Measurements from ENCODE around the gene CES4A.

The CES4A gene

GRCh38 chr16:67014634-67015312 is 26.4 kb downstream of the CES4A start:
- no peak overlapping the region for H4K91ac ChIP-seq (ENCODE audit: low read depth, low read length, poor library complexity)
- H3K9me3 ChIP-seq (replicated peaks in 1 of 2; ENCODE audit: control insufficient read depth in 2 of 2, insufficient read depth in 1 of 2, low read depth in 1 of 2, low read length in 2 of 2), result no peaks in the 10 kb centered on the region
- peaks cover 13 to 68% (median 32%) of the 10 kb centered on the region in 3 experiments for H3K27me3 ChIP-seq (ENCODE audit: control insufficient read depth in 3 of 3, insufficient read depth in 3 of 3, low read depth in 1 of 3, low read length in 3 of 3)
- no peak overlapping the region for H3K27ac ChIP-seq (replicated peaks; ENCODE audit: low read length)
- H4K8ac ChIP-seq (ENCODE audit: low read depth, low read length), result peak overlapping the region; percentile 24
- H2BK120ac ChIP-seq (ENCODE audit: low read depth, low read length), result no peak overlapping the region
- no peak overlapping the region for H2BK15ac ChIP-seq (ENCODE audit: low read length)
- H3K14ac ChIP-seq (ENCODE audit: low read length), result peak overlapping the region; percentile 75
- H3K4me1 ChIP-seq (ENCODE audit: control insufficient read depth in 2 of 2, insufficient read depth in 1 of 2, low read depth in 1 of 2, low read length in 2 of 2), result peaks cover 6 to 10% of the 10 kb centered on the region in 2 donors
- no peak overlapping the region for H3K9ac ChIP-seq (ENCODE audit: low read depth, low read length, poor library complexity)
- no peak overlapping the region for H3K4ac ChIP-seq (ENCODE audit: low read length)
- H3K23ac ChIP-seq (ENCODE audit: low read depth, low read length, poor library complexity), result peak overlapping the region; percentile 71
- H2AFZ ChIP-seq (ENCODE audit: low read length), result peak overlapping the region; percentile 87
- WGBS, 2 donors (ENCODE audit: extremely low coverage in 2 of 2, insufficient read length in 2 of 2, insufficient replicate concordance in 1 of 2), result no CpG with 5 or more reads among the region's 6 CpGs
- no peaks in the 10 kb centered on the region for H3K36me3 ChIP-seq (replicated peaks in 1 of 2; ENCODE audit: control insufficient read depth in 2 of 2, insufficient read depth in 2 of 2, low read length in 2 of 2)
- H3K18ac ChIP-seq (ENCODE audit: low read length), result peak overlapping the region; percentile 89
- no peak overlapping the region for H2BK12ac ChIP-seq (ENCODE audit: low read length)
- H3K4me2 ChIP-seq (ENCODE audit: insufficient read depth, low read length, poor library complexity, severe bottlenecking), result peak overlapping the region; percentile 82
- no peak overlapping the region for H2BK5ac ChIP-seq (ENCODE audit: low read length)
- H3K4me3 ChIP-seq (ENCODE audit: low read length in 2 of 2), result peak overlapping the region in 1 of 2 donors; percentile 75
- H2AK5ac ChIP-seq (ENCODE audit: low read depth, low read length), result peak overlapping the region; percentile 96
- no peak for DNase-seq (ENCODE audit: low spot score)
- no peaks in the 10 kb centered on the region for H3K79me1 ChIP-seq (ENCODE audit: low read depth, low read length)

- no peak overlapping the region for H3K4ac ChIP-seq (ENCODE audit: low read length)
- H4K91ac ChIP-seq (ENCODE audit: low read depth, low read length, poor library complexity), result no peak overlapping the region
- H3K79me1 ChIP-seq (ENCODE audit: low read depth, low read length), result no peaks in the 10 kb centered on the region
Observed at GRCh38 chr16:67015313-67015731, 26.9 kb downstream of the CES4A start.

DNA sequence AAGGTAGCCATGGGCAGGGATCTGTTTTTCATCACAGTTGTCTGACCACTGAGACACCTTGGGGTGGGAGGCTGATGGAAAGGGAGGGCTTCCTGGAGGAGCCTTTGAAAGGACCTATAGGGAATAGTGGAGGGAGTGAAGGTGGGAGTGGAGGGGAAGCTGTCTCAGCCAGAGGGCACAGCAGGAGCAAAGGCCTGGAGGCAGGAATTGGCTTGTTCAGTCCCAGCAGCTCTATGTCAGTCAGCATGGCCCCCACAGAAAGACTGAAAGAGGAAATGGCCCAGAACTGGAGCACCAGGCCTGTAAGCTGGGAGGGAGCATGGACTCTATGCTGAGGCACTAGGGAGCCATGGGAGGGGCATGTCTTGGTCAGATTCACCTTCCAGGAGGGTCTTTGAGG is 27.8 kb downstream of the CES4A start:
- H4K91ac ChIP-seq (ENCODE audit: low read depth, low read length, poor library complexity), result no peak overlapping the region
- H3K4me3 ChIP-seq (ENCODE audit: low read length in 2 of 2), result no peak overlapping the region

More at GRCh38 chr16:67015313-67015731, 26.9 kb downstream of the CES4A start:
- H3K9ac ChIP-seq (ENCODE audit: low read depth, low read length, poor library complexity), result no peak overlapping the region
- H3K4me2 ChIP-seq (ENCODE audit: insufficient read depth, low read length, poor library complexity, severe bottlenecking), result no peak overlapping the region
- no CpG with 5 or more reads among the region's 9 CpGs for WGBS, 2 donors (ENCODE audit: extremely low coverage in 2 of 2, insufficient read length in 2 of 2, insufficient replicate concordance in 1 of 2)
- H3K23ac ChIP-seq (ENCODE audit: low read depth, low read length, poor library complexity), result no peak overlapping the region
- no peak overlapping the region for H4K8ac ChIP-seq (ENCODE audit: low read depth, low read length)
- no peak overlapping the region for H3K27ac ChIP-seq (replicated peaks; ENCODE audit: low read length)
- H3K4me3 ChIP-seq (ENCODE audit: low read length in 2 of 2), result no peak overlapping the region
- no peak overlapping the region for H3K14ac ChIP-seq (ENCODE audit: low read length)
- no peak overlapping the region for H2AK5ac ChIP-seq (ENCODE audit: low read depth, low read length)
- DNase-seq (ENCODE audit: low spot score), result no peak
- H3K36me3 ChIP-seq (replicated peaks in 1 of 2; ENCODE audit: control insufficient read depth in 2 of 2, insufficient read depth in 2 of 2, low read length in 2 of 2), result no peaks in the 10 kb centered on the region
- no peak overlapping the region for H2BK15ac ChIP-seq (ENCODE audit: low read length)
- H2BK12ac ChIP-seq (ENCODE audit: low read length), result no peak overlapping the region
- H3K18ac ChIP-seq (ENCODE audit: low read length), result no peak overlapping the region
- H2BK5ac ChIP-seq (ENCODE audit: low read length), result no peak overlapping the region
- no peak overlapping the region for H2BK120ac ChIP-seq (ENCODE audit: low read depth, low read length)
- peaks cover 6 to 10% of the 10 kb centered on the region in 2 donors for H3K4me1 ChIP-seq (ENCODE audit: control insufficient read depth in 2 of 2, insufficient read depth in 1 of 2, low read depth in 1 of 2, low read length in 2 of 2)
- no peak overlapping the region for H2AFZ ChIP-seq (ENCODE audit: low read length)
- peaks cover 13 to 65% (median 32%) of the 10 kb centered on the region in 3 experiments for H3K27me3 ChIP-seq (ENCODE audit: control insufficient read depth in 3 of 3, insufficient read depth in 3 of 3, low read depth in 1 of 3, low read length in 3 of 3)
- H3K9me3 ChIP-seq (replicated peaks in 1 of 2; ENCODE audit: control insufficient read depth in 2 of 2, insufficient read depth in 1 of 2, low read depth in 1 of 2, low read length in 2 of 2), result no peaks in the 10 kb centered on the region

DNA sequence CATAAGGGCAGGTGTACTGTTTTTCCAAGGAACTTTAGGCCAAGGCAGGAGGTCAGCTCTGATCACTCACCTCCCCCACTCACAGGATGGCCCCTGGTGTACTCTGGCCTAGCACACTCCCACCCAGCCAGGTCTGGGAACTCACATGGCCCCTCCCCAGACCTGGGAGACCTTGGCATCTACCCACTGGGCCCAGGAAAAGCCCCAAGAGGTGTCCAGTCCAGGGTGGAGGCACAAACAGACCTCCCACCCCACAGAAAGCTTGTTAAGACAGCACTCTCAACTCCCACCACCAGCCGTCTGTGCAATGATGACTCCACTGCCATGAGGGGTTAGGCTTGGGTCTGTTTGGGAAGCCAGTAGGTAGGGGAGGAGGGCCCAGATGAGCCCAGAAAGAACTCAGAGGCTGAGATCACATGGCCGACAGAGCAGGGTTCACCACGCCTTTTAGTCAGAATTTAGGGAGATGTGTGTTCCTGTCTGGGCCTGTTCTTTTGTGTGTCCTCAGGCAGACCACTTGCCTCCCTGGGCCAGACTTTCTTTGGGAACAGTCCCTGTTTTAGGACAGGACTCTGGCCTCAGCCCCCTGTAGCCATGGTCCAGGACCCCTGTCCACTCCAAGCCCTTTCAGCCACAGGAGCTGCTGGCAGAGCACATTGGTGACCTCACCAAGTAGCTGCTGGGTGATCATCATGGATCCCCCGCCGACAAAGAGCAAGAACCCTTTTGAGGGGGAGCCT is 28.5 kb downstream of the CES4A start:
- no peak overlapping the region for H3K4me2 ChIP-seq (ENCODE audit: insufficient read depth, low read length, poor library complexity, severe bottlenecking)

More for the DNA sequence above, 27.8 kb downstream of the CES4A start:
- Histone ChIP-seq H3K4me1 (ENCODE audit: control insufficient read depth in 2 of 2, insufficient read depth in 1 of 2, low read depth in 1 of 2, low read length in 2 of 2) (peaks cover 6 to 10% of the 10 kb centered on the region in 2 donors), H3K36me3 (replicated peaks in 1 of 2; ENCODE audit: control insufficient read depth in 2 of 2, insufficient read depth in 2 of 2, low read length in 2 of 2) (no peaks in the 10 kb centered on the region), H3K23ac (ENCODE audit: low read depth, low read length, poor library complexity) (no peak overlapping the region), H3K4me2 (ENCODE audit: insufficient read depth, low read length, poor library complexity, severe bottlenecking) (no peak overlapping the region), H3K18ac (ENCODE audit: low read length) (no peak overlapping the region), H2BK15ac (ENCODE audit: low read length) (no peak overlapping the region), H3K79me1 (ENCODE audit: low read depth, low read length) (no peaks in the 10 kb centered on the region), H2AK5ac (ENCODE audit: low read depth, low read length) (no peak overlapping the region), H3K14ac (ENCODE audit: low read length) (no peak overlapping the region), H2AFZ (ENCODE audit: low read length) (no peak overlapping the region), H3K27ac (replicated peaks; ENCODE audit: low read length) (no peak overlapping the region), H3K4ac (ENCODE audit: low read length) (no peak overlapping the region), H3K27me3 (ENCODE audit: control insufficient read depth in 3 of 3, insufficient read depth in 3 of 3, low read depth in 1 of 3, low read length in 3 of 3) (peaks cover 13 to 61% (median 32%) of the 10 kb centered on the region in 3 experiments), H2BK120ac (ENCODE audit: low read depth, low read length) (no peak overlapping the region), H3K9ac (ENCODE audit: low read depth, low read length, poor library complexity) (no peak overlapping the region), H2BK12ac (ENCODE audit: low read length) (no peak overlapping the region), H3K9me3 (replicated peaks in 1 of 2; ENCODE audit: control insufficient read depth in 2 of 2, insufficient read depth in 1 of 2, low read depth in 1 of 2, low read length in 2 of 2) (no peaks in the 10 kb centered on the region), H2BK5ac (ENCODE audit: low read length) (no peak overlapping the region), H4K8ac (ENCODE audit: low read depth, low read length) (no peak overlapping the region)
- DNase-seq (ENCODE audit: low spot score), result no peak

More for the DNA sequence above, 28.5 kb downstream of the CES4A start:
- Histone ChIP-seq H3K4me3 (ENCODE audit: low read length in 2 of 2) (no peak overlapping the region), H2AK5ac (ENCODE audit: low read depth, low read length) (peak overlapping the region; percentile 40), H3K27me3 (ENCODE audit: control insufficient read depth in 3 of 3, insufficient read depth in 3 of 3, low read depth in 1 of 3, low read length in 3 of 3) (peaks cover 13 to 54% (median 32%) of the 10 kb centered on the region in 3 experiments), H3K9ac (ENCODE audit: low read depth, low read length, poor library complexity) (no peak overlapping the region), H3K36me3 (replicated peaks in 1 of 2; ENCODE audit: control insufficient read depth in 2 of 2, insufficient read depth in 2 of 2, low read length in 2 of 2) (no peaks in the 10 kb centered on the region), H3K4me1 (ENCODE audit: control insufficient read depth in 2 of 2, insufficient read depth in 1 of 2, low read depth in 1 of 2, low read length in 2 of 2) (peaks cover 6 to 10% of the 10 kb centered on the region in 2 donors), H3K9me3 (replicated peaks in 1 of 2; ENCODE audit: control insufficient read depth in 2 of 2, insufficient read depth in 1 of 2, low read depth in 1 of 2, low read length in 2 of 2) (no peaks in the 10 kb centered on the region), H3K18ac (ENCODE audit: low read length) (no peak overlapping the region), H2BK15ac (ENCODE audit: low read length) (peak overlapping the region; percentile 75), H3K23ac (ENCODE audit: low read depth, low read length, poor library complexity) (no peak overlapping the region), H3K79me1 (ENCODE audit: low read depth, low read length) (no peaks in the 10 kb centered on the region), H4K8ac (ENCODE audit: low read depth, low read length) (no peak overlapping the region), H4K91ac (ENCODE audit: low read depth, low read length, poor library complexity) (no peak overlapping the region), H2AFZ (ENCODE audit: low read length) (no peak overlapping the region), H2BK12ac (ENCODE audit: low read length) (no peak overlapping the region), H2BK120ac (ENCODE audit: low read depth, low read length) (peak overlapping the region; percentile 9), H3K14ac (ENCODE audit: low read length) (no peak overlapping the region), H3K4ac (ENCODE audit: low read length) (peak overlapping the region; percentile 89), H2BK5ac (ENCODE audit: low read length) (peak overlapping the region; percentile 88), H3K27ac (replicated peaks; ENCODE audit: low read length) (no peak overlapping the region)
- DNase-seq (ENCODE audit: low spot score), result no peak
- WGBS, 2 donors (ENCODE audit: extremely low coverage in 2 of 2, insufficient read length in 2 of 2, insufficient replicate concordance in 1 of 2), result no CpG with 5 or more reads among the region's 5 CpGs
